DOHH2 (cell line): ENCODE data around the gene EHMT2.

Experiments used
- EZH2phosphoT487 ChIP-seq: fragments of 200-600 bp; sonication (generic); IDR thresholded peaks from 2 replicates; pipeline ENCODE4 v1.6.1; 2017; ENCODE audit warnings: borderline replicate concordance, mild to moderate bottlenecking, antibody characterized with exemption, low read length, moderate library complexity, mixed read lengths
- TF ChIP-seq, protein P1 (sequence below): fragments of 200-600 bp; sonication (generic); IDR thresholded peaks from one replicate; pipeline ENCODE4 v1.5.1; 2014; ENCODE audit warnings: antibody characterized with exemption, mild to moderate bottlenecking, low read depth, low read length; ENCODE audit not compliant: poor library complexity, severe bottlenecking

DNA sequence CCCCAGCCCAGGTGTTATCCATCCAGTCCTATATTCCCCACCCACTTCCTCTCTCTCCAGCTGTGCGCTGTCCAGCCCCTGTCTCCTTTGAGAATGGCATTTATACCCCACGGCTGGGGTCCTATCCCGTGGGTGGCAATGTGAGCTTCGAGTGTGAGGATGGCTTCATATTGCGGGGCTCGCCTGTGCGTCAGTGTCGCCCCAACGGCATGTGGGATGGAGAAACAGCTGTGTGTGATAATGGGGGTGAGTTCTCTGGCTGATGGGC is 31.1 kb upstream of the EHMT2 start:
- TF ChIP-seq, protein P1, sequence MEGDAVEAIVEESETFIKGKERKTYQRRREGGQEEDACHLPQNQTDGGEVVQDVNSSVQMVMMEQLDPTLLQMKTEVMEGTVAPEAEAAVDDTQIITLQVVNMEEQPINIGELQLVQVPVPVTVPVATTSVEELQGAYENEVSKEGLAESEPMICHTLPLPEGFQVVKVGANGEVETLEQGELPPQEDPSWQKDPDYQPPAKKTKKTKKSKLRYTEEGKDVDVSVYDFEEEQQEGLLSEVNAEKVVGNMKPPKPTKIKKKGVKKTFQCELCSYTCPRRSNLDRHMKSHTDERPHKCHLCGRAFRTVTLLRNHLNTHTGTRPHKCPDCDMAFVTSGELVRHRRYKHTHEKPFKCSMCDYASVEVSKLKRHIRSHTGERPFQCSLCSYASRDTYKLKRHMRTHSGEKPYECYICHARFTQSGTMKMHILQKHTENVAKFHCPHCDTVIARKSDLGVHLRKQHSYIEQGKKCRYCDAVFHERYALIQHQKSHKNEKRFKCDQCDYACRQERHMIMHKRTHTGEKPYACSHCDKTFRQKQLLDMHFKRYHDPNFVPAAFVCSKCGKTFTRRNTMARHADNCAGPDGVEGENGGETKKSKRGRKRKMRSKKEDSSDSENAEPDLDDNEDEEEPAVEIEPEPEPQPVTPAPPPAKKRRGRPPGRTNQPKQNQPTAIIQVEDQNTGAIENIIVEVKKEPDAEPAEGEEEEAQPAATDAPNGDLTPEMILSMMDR, result no peak
- TF ChIP-seq EZH2phosphoT487, result no peak
